ENCODE data around the gene GDNF. TPM values are rescaled to one million over a fixed set of nuclear protein-coding genes. Genes with fewer than 3 reads are reported as not detected.

Gene GDNF
- total and polyA plus RNA-seq, 4 donors: 0.09 to 0.25 TPM; not detected in 2

DNA sequence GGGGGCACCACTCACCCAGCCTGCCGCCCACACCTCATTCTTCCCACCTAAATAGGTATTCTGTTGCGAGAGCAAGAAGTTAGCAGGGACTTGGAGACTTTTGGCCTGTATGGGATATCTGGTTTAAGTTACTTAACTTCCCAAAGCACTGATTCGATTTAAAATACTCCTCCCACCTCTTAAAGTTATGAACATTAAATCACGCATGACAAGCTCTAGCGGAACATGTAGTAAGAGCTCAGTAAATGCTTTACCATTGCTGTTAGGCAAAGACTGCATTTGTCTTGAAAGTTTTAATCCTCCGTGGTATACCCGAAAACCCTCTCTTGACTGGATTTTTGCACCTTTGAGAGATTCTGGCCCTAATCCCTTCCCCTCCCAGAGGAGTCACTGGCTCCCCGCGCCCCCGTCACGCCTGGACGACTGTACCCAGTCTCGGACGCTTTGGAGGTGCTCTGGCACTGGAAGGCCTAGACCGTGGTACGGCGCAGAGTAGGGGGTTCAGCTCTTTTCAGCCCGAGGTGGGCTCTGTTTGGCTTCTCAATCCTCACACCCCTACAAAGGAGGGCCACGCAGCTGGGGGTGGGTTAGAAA is 4.4 kb downstream of the GDNF start:
- TF ChIP-seq, protein P1, sequence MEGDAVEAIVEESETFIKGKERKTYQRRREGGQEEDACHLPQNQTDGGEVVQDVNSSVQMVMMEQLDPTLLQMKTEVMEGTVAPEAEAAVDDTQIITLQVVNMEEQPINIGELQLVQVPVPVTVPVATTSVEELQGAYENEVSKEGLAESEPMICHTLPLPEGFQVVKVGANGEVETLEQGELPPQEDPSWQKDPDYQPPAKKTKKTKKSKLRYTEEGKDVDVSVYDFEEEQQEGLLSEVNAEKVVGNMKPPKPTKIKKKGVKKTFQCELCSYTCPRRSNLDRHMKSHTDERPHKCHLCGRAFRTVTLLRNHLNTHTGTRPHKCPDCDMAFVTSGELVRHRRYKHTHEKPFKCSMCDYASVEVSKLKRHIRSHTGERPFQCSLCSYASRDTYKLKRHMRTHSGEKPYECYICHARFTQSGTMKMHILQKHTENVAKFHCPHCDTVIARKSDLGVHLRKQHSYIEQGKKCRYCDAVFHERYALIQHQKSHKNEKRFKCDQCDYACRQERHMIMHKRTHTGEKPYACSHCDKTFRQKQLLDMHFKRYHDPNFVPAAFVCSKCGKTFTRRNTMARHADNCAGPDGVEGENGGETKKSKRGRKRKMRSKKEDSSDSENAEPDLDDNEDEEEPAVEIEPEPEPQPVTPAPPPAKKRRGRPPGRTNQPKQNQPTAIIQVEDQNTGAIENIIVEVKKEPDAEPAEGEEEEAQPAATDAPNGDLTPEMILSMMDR (IDR thresholded peaks at IDR 0.05; ENCODE audit: low read depth, low read length, missing input control): no peak
- TF ChIP-seq FOXA1 (IDR thresholded peaks at IDR 0.05): no peak
- TF ChIP-seq REST (IDR thresholded peaks at IDR 0.05): no peak
- no peak for TF ChIP-seq HNF4G (IDR thresholded peaks at IDR 0.05)
- TF ChIP-seq NR2F2 (IDR thresholded peaks at IDR 0.05): no peak
- TF ChIP-seq, protein P2, sequence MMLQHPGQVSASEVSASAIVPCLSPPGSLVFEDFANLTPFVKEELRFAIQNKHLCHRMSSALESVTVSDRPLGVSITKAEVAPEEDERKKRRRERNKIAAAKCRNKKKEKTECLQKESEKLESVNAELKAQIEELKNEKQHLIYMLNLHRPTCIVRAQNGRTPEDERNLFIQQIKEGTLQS (IDR thresholded peaks at IDR 0.05): no peak
- no peak for TF ChIP-seq JUND (IDR thresholded peaks at IDR 0.05)
- TF ChIP-seq, protein P3, sequence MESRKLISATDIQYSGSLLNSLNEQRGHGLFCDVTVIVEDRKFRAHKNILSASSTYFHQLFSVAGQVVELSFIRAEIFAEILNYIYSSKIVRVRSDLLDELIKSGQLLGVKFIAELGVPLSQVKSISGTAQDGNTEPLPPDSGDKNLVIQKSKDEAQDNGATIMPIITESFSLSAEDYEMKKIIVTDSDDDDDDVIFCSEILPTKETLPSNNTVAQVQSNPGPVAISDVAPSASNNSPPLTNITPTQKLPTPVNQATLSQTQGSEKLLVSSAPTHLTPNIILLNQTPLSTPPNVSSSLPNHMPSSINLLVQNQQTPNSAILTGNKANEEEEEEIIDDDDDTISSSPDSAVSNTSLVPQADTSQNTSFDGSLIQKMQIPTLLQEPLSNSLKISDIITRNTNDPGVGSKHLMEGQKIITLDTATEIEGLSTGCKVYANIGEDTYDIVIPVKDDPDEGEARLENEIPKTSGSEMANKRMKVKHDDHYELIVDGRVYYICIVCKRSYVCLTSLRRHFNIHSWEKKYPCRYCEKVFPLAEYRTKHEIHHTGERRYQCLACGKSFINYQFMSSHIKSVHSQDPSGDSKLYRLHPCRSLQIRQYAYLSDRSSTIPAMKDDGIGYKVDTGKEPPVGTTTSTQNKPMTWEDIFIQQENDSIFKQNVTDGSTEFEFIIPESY (IDR thresholded peaks at IDR 0.05): no peak
- TF ChIP-seq RXRA (IDR thresholded peaks at IDR 0.05): no peak
- 71% methylated on average over 19 of the region's 19 CpGs for WGBS
- Histone ChIP-seq H3K27me3 (ENCODE audit: control insufficient read depth in 4 of 4, insufficient read depth in 4 of 4, low read length in 3 of 4) (peaks cover 0 to 3% (median 0%) of the 10 kb centered on the region in 4 donors), H3K27ac (ENCODE audit: low read depth in 1 of 2, low read length in 2 of 2) (no peak overlapping the region), H3K4me3 (ENCODE audit: low read depth in 1 of 3, low read length in 3 of 3) (no peak overlapping the region), H3K36me3 (ENCODE audit: control insufficient read depth in 4 of 4, insufficient read depth in 3 of 4, low read depth in 1 of 4, low read length in 3 of 4) (no peaks in the 10 kb centered on the region), H3K9ac (ENCODE audit: low read depth in 1 of 2, low read length in 2 of 2) (no peak overlapping the region), H3K9me3 (ENCODE audit: control insufficient read depth in 4 of 4, low read length in 3 of 4) (no peaks in the 10 kb centered on the region), H3K4me1 (ENCODE audit: control insufficient read depth in 4 of 4, insufficient read depth in 4 of 4, low read length in 3 of 4) (peaks cover 17 to 46% (median 38%) of the 10 kb centered on the region in 4 donors)
- no peak for DNase-seq (ENCODE audit: low spot score)

- no peak for TF ChIP-seq RAD21 (IDR thresholded peaks at IDR 0.05)
- TF ChIP-seq REST (IDR thresholded peaks at IDR 0.05): no peak
- no peak for TF ChIP-seq GABPA (IDR thresholded peaks at IDR 0.05 in 1 of 2, conservative IDR thresholded peaks at IDR 0.05 in 1 of 2)
- TF ChIP-seq, protein P3 (IDR thresholded peaks at IDR 0.05): no peak
- TF ChIP-seq YY1 (IDR thresholded peaks at IDR 0.05): no peak
- H3K4me1 ChIP-seq (ENCODE audit: control insufficient read depth in 4 of 4, insufficient read depth in 4 of 4, low read length in 3 of 4): peaks cover 12 to 40% (median 32%) of the 10 kb centered on the region in 4 donors
- H3K4me3 ChIP-seq (ENCODE audit: low read depth in 1 of 3, low read length in 3 of 3): no peak overlapping the region
- no peak for DNase-seq (ENCODE audit: low spot score)
- peaks cover 0 to 3% (median 0%) of the 10 kb centered on the region in 4 donors for H3K27me3 ChIP-seq (ENCODE audit: control insufficient read depth in 4 of 4, insufficient read depth in 4 of 4, low read length in 3 of 4)
- H3K36me3 ChIP-seq (ENCODE audit: control insufficient read depth in 4 of 4, insufficient read depth in 3 of 4, low read depth in 1 of 4, low read length in 3 of 4): no peaks in the 10 kb centered on the region
- H3K9ac ChIP-seq (ENCODE audit: low read depth in 1 of 2, low read length in 2 of 2): no peak overlapping the region
- no peak overlapping the region for H3K27ac ChIP-seq (ENCODE audit: low read depth in 1 of 2, low read length in 2 of 2)
- H3K9me3 ChIP-seq (ENCODE audit: control insufficient read depth in 4 of 4, low read length in 3 of 4): no peaks in the 10 kb centered on the region
- WGBS: 33% methylated on average over 64 of the region's 64 CpGs
Measured at GRCh38 chr5:37834542-37835379, 5.1 kb downstream of the GDNF start.

Data from liver (tissue), 9 donors.